Prostate gland (tissue), 2 donors: Measurements from ENCODE around the gene APC.

ENCODE experiments used
- POLR2A ChIP-seq: fragments of 450-650 bp; IDR thresholded peaks from one replicate; pipeline ENCODE4 v1.6.1; 2016; ENCODE audit warnings: antibody characterized with exemption, mild to moderate bottlenecking
- POLR2AphosphoS5 ChIP-seq: sonication (generic); formaldehyde crosslinking; IDR thresholded peaks from one replicate; pipeline ENCODE4 v1.6.1; 2017; ENCODE audit warnings: antibody characterized with exemption
- TF ChIP-seq, protein P1 (sequence below), 4 experiments: fragments of 200-600 bp in 2 of 4; fragments of 450-650 bp in 2 of 4; sonication (generic) in 2 of 4; IDR thresholded peaks; 1 replicate in 3 of 4; 2 replicates in 1 of 4; pipeline ENCODE4 v1.5.1; 2016 to 2019; ENCODE audit warnings: antibody characterized with exemption in 4 of 4, mild to moderate bottlenecking in 2 of 4, moderate library complexity in 2 of 4

DNA sequence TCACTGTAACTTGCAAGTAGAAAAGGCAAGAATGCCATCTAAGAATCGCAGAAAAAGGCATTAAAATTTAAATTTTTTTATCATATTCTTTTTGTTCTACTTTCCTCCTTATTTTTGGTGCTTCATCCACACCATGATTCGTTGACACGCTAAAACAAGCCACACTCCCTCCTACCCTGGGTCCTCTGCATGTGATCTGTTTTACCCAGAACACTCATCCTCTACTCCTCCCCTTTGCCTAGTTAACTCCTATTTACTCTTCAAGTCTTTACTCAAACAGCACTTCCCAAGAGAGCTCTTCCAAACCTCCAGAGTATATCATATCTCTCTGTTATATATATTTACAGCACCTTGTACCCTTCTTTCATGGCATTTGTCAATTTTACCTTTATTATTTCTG, 62.0 kb downstream of the APC start:
- TF ChIP-seq, protein P1, sequence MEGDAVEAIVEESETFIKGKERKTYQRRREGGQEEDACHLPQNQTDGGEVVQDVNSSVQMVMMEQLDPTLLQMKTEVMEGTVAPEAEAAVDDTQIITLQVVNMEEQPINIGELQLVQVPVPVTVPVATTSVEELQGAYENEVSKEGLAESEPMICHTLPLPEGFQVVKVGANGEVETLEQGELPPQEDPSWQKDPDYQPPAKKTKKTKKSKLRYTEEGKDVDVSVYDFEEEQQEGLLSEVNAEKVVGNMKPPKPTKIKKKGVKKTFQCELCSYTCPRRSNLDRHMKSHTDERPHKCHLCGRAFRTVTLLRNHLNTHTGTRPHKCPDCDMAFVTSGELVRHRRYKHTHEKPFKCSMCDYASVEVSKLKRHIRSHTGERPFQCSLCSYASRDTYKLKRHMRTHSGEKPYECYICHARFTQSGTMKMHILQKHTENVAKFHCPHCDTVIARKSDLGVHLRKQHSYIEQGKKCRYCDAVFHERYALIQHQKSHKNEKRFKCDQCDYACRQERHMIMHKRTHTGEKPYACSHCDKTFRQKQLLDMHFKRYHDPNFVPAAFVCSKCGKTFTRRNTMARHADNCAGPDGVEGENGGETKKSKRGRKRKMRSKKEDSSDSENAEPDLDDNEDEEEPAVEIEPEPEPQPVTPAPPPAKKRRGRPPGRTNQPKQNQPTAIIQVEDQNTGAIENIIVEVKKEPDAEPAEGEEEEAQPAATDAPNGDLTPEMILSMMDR (IDR thresholded peaks at IDR 0.05), result no peak
- TF ChIP-seq POLR2A (no peak), POLR2AphosphoS5 (no peak)
